Erythroblast (primary cell): Measurements from ENCODE around the gene ROBO3.

ENCODE experiments used
- GATA1 ChIP-seq: IDR thresholded peaks from 2 replicates; pipeline ENCODE4 v1.6.1; 2011; ENCODE audit warnings: low read depth, mild to moderate bottlenecking, control low read depth, low read length, moderate library complexity
- POLR2A ChIP-seq: IDR thresholded peaks from 2 replicates; pipeline ENCODE4 v1.6.1; 2011; ENCODE audit warnings: mild to moderate bottlenecking, low read length

DNA sequence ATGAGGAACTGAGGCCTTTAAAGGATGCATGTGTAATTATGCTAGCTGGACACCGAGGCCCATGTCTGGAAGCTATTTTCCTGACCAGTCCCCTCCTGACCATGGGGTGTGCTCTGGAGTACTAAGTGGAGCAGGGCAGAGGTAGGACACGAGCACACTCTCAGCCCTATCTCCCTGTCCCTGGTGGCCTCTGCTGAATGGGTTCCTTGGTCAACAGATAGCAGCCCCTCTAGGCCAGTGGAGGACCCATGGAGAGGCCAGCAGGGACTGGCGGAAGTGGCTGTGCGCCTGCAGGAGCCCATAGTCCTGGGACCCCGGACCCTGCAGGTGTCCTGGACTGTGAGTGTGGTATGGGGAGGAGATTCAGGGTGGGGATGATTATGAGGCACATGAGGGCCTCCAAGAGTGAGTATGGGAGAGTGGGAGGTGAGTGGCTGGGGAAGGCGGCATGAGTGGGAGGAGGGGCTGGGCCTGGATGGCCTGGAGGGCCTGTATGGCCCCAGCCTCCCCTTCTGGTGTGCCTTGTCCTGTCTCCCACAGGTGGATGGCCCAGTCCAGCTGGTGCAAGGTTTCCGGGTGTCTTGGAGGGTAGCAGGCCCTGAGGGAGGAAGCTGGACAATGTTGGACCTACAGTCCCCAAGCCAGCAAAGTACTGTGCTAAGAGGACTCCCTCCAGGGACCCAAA, 9.5 kb downstream of the ROBO3 start:
- TF ChIP-seq POLR2A (no peak), GATA1 (no peak)
